Fibroblast of skin of left quadriceps (primary cell): ENCODE results near the gene CSAG2.

Experiments used
- DNase-seq, 2 experiments: peaks; one replicate each; pipeline ENCODE4 v3.0.0-alpha.2; 2013; ENCODE audit warnings: low read depth in 2 of 2

Gene CSAG2

GRCh38 chrX:152663086-152663485, 46.0 kb downstream of the CSAG2 start:
- no peak for DNase-seq

DNA sequence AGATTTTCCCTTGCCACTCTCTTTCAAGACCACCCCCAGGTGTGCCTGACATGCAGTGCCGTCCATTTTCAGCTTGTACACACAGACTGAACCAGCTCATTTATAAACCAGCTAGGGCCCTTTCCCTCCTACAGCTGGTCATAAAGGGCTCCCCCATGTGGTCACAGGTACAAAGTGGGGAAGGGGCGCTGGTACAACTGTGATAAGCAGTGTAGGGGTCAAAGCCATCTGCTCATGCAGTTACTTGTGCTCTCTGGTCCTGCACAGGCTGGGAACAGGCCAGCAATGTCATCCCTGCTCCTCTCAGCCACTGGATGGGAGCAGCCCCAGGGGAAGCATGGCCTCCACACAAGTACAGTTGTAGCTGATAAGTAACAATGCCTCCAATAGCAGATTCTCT, 50.8 kb downstream of the CSAG2 start:
- no peak for DNase-seq
